ENCODE measurements around the gene DEFB112.

- TF ChIP-seq ZNF274 (IDR thresholded peaks at IDR 0.05; ENCODE audit: low read depth, low read length) = no peak
- TF ChIP-seq YY1 (IDR thresholded peaks at IDR 0.05; ENCODE audit: insufficient read depth, insufficient read length) = no peak
- no peak for TF ChIP-seq SUZ12 (IDR thresholded peaks at IDR 0.05; ENCODE audit: extremely low read depth, insufficient read depth, insufficient read length)
These were observed at the start of gene DEFB112 for GRCh38 chr6:50049829-50050228.

All from NT2/D1 (cell line).